Measurements from ENCODE around the gene TRIM13.

- TF ChIP-seq, protein P1, sequence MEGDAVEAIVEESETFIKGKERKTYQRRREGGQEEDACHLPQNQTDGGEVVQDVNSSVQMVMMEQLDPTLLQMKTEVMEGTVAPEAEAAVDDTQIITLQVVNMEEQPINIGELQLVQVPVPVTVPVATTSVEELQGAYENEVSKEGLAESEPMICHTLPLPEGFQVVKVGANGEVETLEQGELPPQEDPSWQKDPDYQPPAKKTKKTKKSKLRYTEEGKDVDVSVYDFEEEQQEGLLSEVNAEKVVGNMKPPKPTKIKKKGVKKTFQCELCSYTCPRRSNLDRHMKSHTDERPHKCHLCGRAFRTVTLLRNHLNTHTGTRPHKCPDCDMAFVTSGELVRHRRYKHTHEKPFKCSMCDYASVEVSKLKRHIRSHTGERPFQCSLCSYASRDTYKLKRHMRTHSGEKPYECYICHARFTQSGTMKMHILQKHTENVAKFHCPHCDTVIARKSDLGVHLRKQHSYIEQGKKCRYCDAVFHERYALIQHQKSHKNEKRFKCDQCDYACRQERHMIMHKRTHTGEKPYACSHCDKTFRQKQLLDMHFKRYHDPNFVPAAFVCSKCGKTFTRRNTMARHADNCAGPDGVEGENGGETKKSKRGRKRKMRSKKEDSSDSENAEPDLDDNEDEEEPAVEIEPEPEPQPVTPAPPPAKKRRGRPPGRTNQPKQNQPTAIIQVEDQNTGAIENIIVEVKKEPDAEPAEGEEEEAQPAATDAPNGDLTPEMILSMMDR (IDR thresholded peaks at IDR 0.05; ENCODE audit: poor library complexity) = no peak
- TF ChIP-seq EZH2 (IDR thresholded peaks at IDR 0.05; ENCODE audit: borderline replicate concordance) = no peak
Observed at GRCh38 chr13:50015750-50016149, 18.9 kb downstream of the TRIM13 start.
